Stomach (tissue), 9 donors: ENCODE results near the gene CDC45. TPM values are rescaled to one million over a fixed set of nuclear protein-coding genes. Genes with fewer than 3 reads are reported as not detected.

Experiments used
- DNase-seq, 2 donors: peaks; one replicate each; pipeline versions ENCODE4 v3.0.0 to v3.0.0-alpha.2; 2013 to 2019
- H3K27ac ChIP-seq, 5 donors: fragments of 200-600 bp in 4 of 5; sonication (generic) in 4 of 5; one replicate each; pipeline ENCODE4 v1.5.1; 2013 to 2019; ENCODE audit warnings: mild to moderate bottlenecking in 1 of 5, moderate library complexity in 1 of 5
- H3K27me3 ChIP-seq, 3 donors: fragments of 200-600 bp; sonication (generic); one replicate each; pipeline ENCODE4 v1.5.1; 2017 to 2019; ENCODE audit warnings: mixed run types in 1 of 3
- H3K36me3 ChIP-seq, 4 donors: fragments of 200-600 bp; sonication (generic); 1 replicate in 3 of 4; 2 replicates in 1 of 4; pipeline ENCODE4 v1.5.1; 2016 to 2019
- H3K4me1 ChIP-seq, 4 donors: fragments of 200-600 bp; sonication (generic); one replicate each; pipeline ENCODE4 v1.5.1; 2016 to 2019
- H3K4me3 ChIP-seq, 4 donors: fragments of 200-600 bp; sonication (generic) in 3 of 4; one replicate each; pipeline ENCODE4 v1.5.1; 2016 to 2019; ENCODE audit warnings: mild to moderate bottlenecking in 1 of 4
- H3K9me3 ChIP-seq, 4 donors: fragments of 200-600 bp; sonication (generic); one replicate each; pipeline ENCODE4 v1.5.1; 2016 to 2019
- EP300 ChIP-seq: sonication (generic); formaldehyde crosslinking; IDR thresholded peaks from one replicate; pipeline ENCODE4 v1.6.1; 2017; ENCODE audit warnings: antibody characterized with exemption
- POLR2A ChIP-seq, 4 donors: fragments of 450-650 bp; IDR thresholded peaks; one replicate each; pipeline ENCODE4 v1.6.1; 2016; ENCODE audit warnings: antibody characterized with exemption in 4 of 4, control low read depth in 2 of 4, mild to moderate bottlenecking in 1 of 4, moderate library complexity in 1 of 4
- POLR2AphosphoS5 ChIP-seq, 3 donors: sonication (generic); formaldehyde crosslinking; IDR thresholded peaks; one replicate each; pipeline ENCODE4 v1.6.1; 2016; ENCODE audit warnings: antibody characterized with exemption in 3 of 3
- WGBS, 5 donors: extraction: QIAGEN DNeasy Blood & Tissue Kit in 3 of 5; methylation state at CpG; one replicate each; pipeline versions ENCODE4 v1.1.5 to v1.1.7; 2013 to 2018; 5-methylcytosine and 5-hydroxymethylcytosine counted together
- intact Hi-C: fragments of 100-400 bp; cut with DNase I; formaldehyde crosslinking; loops from one replicate; pipeline ENCODE4 v1.15.1; 2023; ENCODE audit warnings: low total_unique reads
- polyA plus RNA-seq, 3 donors: library from polyadenylated mRNA; stranded (reverse); fragments of 200-250 nt; gene quantifications; one replicate each; pipeline ENCODE4 v1.2.3, GENCODE V29; 2013
- total RNA-seq, 5 donors: library from RNA; depleted of rRNA; stranded (reverse); fragments of >200 nt; gene quantifications; one replicate each; pipeline versions ENCODE4 v1.1.0 to v1.2.3, GENCODE V29; 2014 to 2016
- TF ChIP-seq, protein P1 (sequence below), 7 experiments: fragments of 450-650 bp in 4 of 7; fragments of 200-600 bp in 3 of 7; sonication (generic) in 3 of 7; IDR thresholded peaks; one replicate each; pipeline ENCODE4 v1.5.1; 2016 to 2019; ENCODE audit warnings: antibody characterized with exemption in 7 of 7, control low read depth in 2 of 7, mild to moderate bottlenecking in 1 of 7
- donor health status: healthy with polysubstance abuse.
- donor health status: Bipolar disorder and iron deficiency.
- donor health status: healthy.

Gene CDC45
- total and polyA plus RNA-seq, 8 donors: 1.2 to 44.2 (median 5.4) TPM; not detected in 1

DNA sequence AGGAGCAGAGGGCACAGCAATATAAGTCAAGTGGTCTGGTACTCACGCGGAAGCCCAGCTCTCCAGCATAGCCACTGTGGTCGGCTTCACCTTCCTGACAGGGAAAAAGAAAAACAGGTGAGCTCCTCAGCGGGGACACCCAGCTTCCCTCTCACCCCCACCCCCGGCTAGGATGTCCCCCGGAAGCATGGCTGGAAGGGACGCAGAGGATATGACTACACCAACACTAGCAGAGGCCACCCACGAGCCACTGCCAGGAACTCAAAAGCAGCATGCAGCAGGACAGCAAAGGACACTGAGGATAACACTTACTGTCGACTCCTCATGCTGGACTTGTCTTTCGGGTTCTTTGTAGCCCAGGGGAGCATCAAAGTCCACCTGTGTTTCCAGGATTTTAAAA, 23.2 kb upstream of the CDC45 start:
- Histone ChIP-seq H3K4me1 (no peaks in the 10 kb centered on the region), H3K27ac (no peak overlapping the region), H3K36me3 (peaks cover 76 to 100% (median 99%) of the 10 kb centered on the region in 4 donors), H3K27me3 (no peaks in the 10 kb centered on the region), H3K4me3 (no peak overlapping the region), H3K9me3 (no peaks in the 10 kb centered on the region)
- no peak for DNase-seq
- 91 to 96% (median 94%) methylated on average over 7 to 10 of the region's 10 CpGs for WGBS, 5 donors
- intact Hi-C loops: loop anchor here (10.0 kb wide), 1 partner anchor 272 kb away; no protein-coding TSS in a partner anchor
- no peak for TF ChIP-seq EP300
- TF ChIP-seq, protein P1, sequence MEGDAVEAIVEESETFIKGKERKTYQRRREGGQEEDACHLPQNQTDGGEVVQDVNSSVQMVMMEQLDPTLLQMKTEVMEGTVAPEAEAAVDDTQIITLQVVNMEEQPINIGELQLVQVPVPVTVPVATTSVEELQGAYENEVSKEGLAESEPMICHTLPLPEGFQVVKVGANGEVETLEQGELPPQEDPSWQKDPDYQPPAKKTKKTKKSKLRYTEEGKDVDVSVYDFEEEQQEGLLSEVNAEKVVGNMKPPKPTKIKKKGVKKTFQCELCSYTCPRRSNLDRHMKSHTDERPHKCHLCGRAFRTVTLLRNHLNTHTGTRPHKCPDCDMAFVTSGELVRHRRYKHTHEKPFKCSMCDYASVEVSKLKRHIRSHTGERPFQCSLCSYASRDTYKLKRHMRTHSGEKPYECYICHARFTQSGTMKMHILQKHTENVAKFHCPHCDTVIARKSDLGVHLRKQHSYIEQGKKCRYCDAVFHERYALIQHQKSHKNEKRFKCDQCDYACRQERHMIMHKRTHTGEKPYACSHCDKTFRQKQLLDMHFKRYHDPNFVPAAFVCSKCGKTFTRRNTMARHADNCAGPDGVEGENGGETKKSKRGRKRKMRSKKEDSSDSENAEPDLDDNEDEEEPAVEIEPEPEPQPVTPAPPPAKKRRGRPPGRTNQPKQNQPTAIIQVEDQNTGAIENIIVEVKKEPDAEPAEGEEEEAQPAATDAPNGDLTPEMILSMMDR (IDR thresholded peaks at IDR 0.05): no peak
- TF ChIP-seq POLR2A (IDR thresholded peaks at IDR 0.05): no peak
- no peak for TF ChIP-seq POLR2AphosphoS5 (IDR thresholded peaks at IDR 0.05)

DNA sequence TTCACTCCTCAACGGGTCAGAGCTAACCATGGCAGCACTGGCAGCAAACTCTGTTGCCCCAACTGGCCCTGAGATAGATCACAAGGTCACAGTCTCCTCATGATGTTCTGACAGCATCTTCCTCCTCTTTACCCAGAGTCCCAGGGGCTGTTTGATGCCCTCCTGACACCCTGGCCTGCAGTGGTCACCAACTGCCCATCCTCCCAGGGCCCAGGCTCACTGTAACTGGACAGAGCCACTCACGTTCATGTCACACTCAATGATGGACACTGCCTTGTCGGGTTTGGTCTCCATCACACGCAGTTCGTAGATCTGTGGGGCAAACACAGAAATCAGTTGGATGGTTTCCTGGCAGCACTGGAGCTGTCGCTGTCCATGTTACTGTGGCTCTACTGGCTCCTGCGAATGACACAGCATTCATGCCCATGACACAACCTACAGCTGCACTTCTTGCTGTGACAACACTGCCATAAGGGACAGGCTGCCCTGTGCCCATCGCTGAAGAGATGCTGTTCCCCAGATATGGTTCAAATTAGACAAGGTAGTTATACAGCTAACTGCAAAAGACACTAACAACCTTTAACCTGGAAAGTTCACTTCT, 21.8 kb upstream of the CDC45 start:
- H3K27ac ChIP-seq: no peak overlapping the region
- DNase-seq: no peak
- no peaks in the 10 kb centered on the region for H3K27me3 ChIP-seq
- TF ChIP-seq POLR2AphosphoS5 (IDR thresholded peaks at IDR 0.05) (no peak), POLR2A (IDR thresholded peaks at IDR 0.05) (no peak), EP300 (no peak)
- TF ChIP-seq, protein P1 (IDR thresholded peaks at IDR 0.05): no peak
- intact Hi-C loops: loop anchor here (10.0 kb wide), 1 partner anchor 273 kb away; no protein-coding TSS in a partner anchor
- peaks cover 79 to 100% (median 99%) of the 10 kb centered on the region in 4 donors for H3K36me3 ChIP-seq
- no peak overlapping the region for H3K4me3 ChIP-seq
- no peaks in the 10 kb centered on the region for H3K9me3 ChIP-seq
- 93 to 97% (median 97%) methylated on average over 8 of the region's 8 CpGs for WGBS, 5 donors
- no peaks in the 10 kb centered on the region for H3K4me1 ChIP-seq

- H3K9me3 ChIP-seq: no peaks in the 10 kb centered on the region
- no peaks in the 10 kb centered on the region for H3K27me3 ChIP-seq
- TF ChIP-seq POLR2AphosphoS5 (IDR thresholded peaks at IDR 0.05) (no peak), EP300 (no peak), POLR2A (IDR thresholded peaks at IDR 0.05) (no peak)
- TF ChIP-seq, protein P1 (IDR thresholded peaks at IDR 0.05): no peak
- no peaks in the 10 kb centered on the region for H3K4me1 ChIP-seq
- H3K36me3 ChIP-seq: peaks cover 79 to 100% (median 99%) of the 10 kb centered on the region in 4 donors
- intact Hi-C loops: no loop called here
- H3K4me3 ChIP-seq: no peak overlapping the region
- WGBS, 5 donors: 66 to 82% (median 73%) methylated on average over 2 of the region's 2 CpGs
- H3K27ac ChIP-seq: no peak overlapping the region
- DNase-seq: no peak
These were observed 19.7 kb upstream of the CDC45 start for GRCh38 chr22:19460036-19460435.

- intact Hi-C loops: no loop called here
- Histone ChIP-seq H3K27me3 (no peaks in the 10 kb centered on the region), H3K27ac (no peak overlapping the region), H3K4me3 (no peak overlapping the region), H3K36me3 (peaks cover 79 to 100% (median 99%) of the 10 kb centered on the region in 4 donors), H3K4me1 (no peaks in the 10 kb centered on the region), H3K9me3 (no peaks in the 10 kb centered on the region)
- TF ChIP-seq POLR2AphosphoS5 (IDR thresholded peaks at IDR 0.05): no peak
- no peak for TF ChIP-seq POLR2A (IDR thresholded peaks at IDR 0.05)
- TF ChIP-seq, protein P1 (IDR thresholded peaks at IDR 0.05): no peak
- no peak for TF ChIP-seq EP300
- 77 to 91% (median 87%) methylated on average over 1 of the region's 1 CpG for WGBS, 5 donors
- DNase-seq: no peak
These were observed 18.2 kb upstream of the CDC45 start for GRCh38 chr22:19461506-19461905.
